MM.1S (cell line): Measurements from ENCODE around the gene LRRTM1.

ENCODE experiments used
- DNase-seq: peaks from one replicate; pipeline ENCODE4 v3.0.0-alpha.2; 2015
- H2AFZ ChIP-seq: fragments of 300-600 bp; sonication (generic); 2 replicates; pipeline ENCODE4 v1.6.0; 2016; ENCODE audit warnings: antibody characterized with exemption, low read length
- H3F3A ChIP-seq: fragments of 300-600 bp; sonication (generic); 2 replicates; pipeline ENCODE4 v1.6.1; 2016; ENCODE audit warnings: mild to moderate bottlenecking, antibody characterized with exemption, low read length, moderate library complexity, mixed read lengths; ENCODE audit not compliant: insufficient read depth
- H3K27ac ChIP-seq: fragments of 300-600 bp; sonication (generic); 2 replicates; pipeline ENCODE4 v1.5.1; 2016; ENCODE audit warnings: mild to moderate bottlenecking, low read length
- H3K27me3 ChIP-seq: fragments of 300-600 bp; sonication (generic); replicated peaks from 2 replicates; pipeline ENCODE4 v1.6.0; 2016; ENCODE audit warnings: low read length; ENCODE audit not compliant: insufficient read depth
- H3K36me3 ChIP-seq: fragments of 300-600 bp; sonication (generic); replicated peaks from 2 replicates; pipeline ENCODE4 v1.6.1; 2016; ENCODE audit warnings: mild to moderate bottlenecking, low read length, mixed read lengths; ENCODE audit not compliant: insufficient read depth
- H3K4me1 ChIP-seq: fragments of 300-600 bp; sonication (generic); 2 replicates; pipeline ENCODE4 v1.6.1; 2016; ENCODE audit warnings: low read length, mixed read lengths
- H3K4me2 ChIP-seq: fragments of 300-600 bp; sonication (generic); 2 replicates; pipeline ENCODE4 v1.6.0; 2016; ENCODE audit warnings: low read depth, low read length
- H3K4me3 ChIP-seq: fragments of 300-600 bp; sonication (generic); 2 replicates; pipeline ENCODE4 v1.5.1; 2016; ENCODE audit warnings: low read length, mixed read lengths
- H3K79me2 ChIP-seq: fragments of 300-600 bp; sonication (generic); 2 replicates; pipeline ENCODE4 v1.6.1; 2016; ENCODE audit warnings: mixed run types, low read length, mixed read lengths
- H3K9ac ChIP-seq: fragments of 300-600 bp; sonication (generic); 2 replicates; pipeline ENCODE4 v1.6.1; 2016; ENCODE audit warnings: low read length, mixed read lengths
- H3K9me2 ChIP-seq: fragments of 300-600 bp; sonication (generic); replicated peaks from 2 replicates; pipeline ENCODE4 v1.6.1; 2016; ENCODE audit warnings: mild to moderate bottlenecking, low read length, mixed read lengths; ENCODE audit not compliant: insufficient read depth
- H3K9me3 ChIP-seq: fragments of 300-600 bp; sonication (generic); replicated peaks from 2 replicates; pipeline ENCODE4 v1.6.1; 2016; ENCODE audit warnings: mild to moderate bottlenecking, low read length, mixed read lengths; ENCODE audit not compliant: insufficient read depth
- H4K20me1 ChIP-seq: fragments of 300-600 bp; sonication (generic); 2 replicates; pipeline ENCODE4 v1.6.1; 2016; ENCODE audit warnings: mild to moderate bottlenecking, low read length, moderate library complexity, mixed read lengths; ENCODE audit not compliant: insufficient read depth
- EZH2 ChIP-seq: fragments of 300-600 bp; sonication (generic); optimal IDR thresholded peaks from 2 replicates; pipeline ENCODE3; 2017; ENCODE audit warnings: low read depth, mild to moderate bottlenecking, antibody characterized with exemption, low read length, mixed read lengths
- EZH2phosphoT487 ChIP-seq: fragments of 300-600 bp; sonication (generic); IDR thresholded peaks from 2 replicates; pipeline ENCODE4 v1.6.1; 2018; ENCODE audit warnings: antibody characterized with exemption, low read length
- TF ChIP-seq, protein P1 (sequence below): fragments of 300-600 bp; sonication (generic); IDR thresholded peaks from 2 replicates; pipeline ENCODE4 v1.5.1; 2016; ENCODE audit warnings: antibody characterized with exemption, low read length, mixed read lengths

LRRTM1 gene

DNA sequence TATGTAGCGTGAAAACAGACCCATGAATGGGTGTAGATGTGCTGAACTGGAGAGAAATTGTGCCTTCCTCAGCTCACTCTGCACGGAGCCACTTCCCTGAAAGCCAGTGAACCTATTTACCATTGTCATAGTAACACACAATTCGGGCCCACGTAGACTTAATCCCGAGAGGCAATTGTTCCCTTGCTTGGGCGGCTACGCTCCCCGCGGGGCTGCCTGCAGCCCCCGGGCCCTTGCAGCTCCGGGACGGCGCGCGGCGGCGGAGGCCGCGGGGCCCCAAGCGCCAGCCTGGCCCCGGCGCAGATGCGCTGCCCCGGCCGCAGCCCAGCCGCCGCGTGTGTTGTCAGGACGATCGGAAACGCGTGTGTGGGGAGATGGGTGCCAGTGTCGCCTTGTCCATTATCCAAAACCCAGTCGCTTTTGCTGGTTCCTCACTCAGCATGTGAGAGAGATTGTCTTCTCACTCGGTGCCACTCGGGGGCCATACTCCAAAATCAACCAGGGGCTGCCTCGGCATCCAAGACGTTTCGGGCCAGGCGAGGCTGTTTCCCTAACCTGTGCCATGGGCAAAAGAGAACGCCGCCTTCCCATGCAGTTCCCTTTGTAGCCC is 17.9 kb upstream of the LRRTM1 start:
- DNase-seq, result no peak
- no peaks in the 10 kb centered on the region for H3K9me2 ChIP-seq
- no peaks in the 10 kb centered on the region for H3K4me1 ChIP-seq

DNA sequence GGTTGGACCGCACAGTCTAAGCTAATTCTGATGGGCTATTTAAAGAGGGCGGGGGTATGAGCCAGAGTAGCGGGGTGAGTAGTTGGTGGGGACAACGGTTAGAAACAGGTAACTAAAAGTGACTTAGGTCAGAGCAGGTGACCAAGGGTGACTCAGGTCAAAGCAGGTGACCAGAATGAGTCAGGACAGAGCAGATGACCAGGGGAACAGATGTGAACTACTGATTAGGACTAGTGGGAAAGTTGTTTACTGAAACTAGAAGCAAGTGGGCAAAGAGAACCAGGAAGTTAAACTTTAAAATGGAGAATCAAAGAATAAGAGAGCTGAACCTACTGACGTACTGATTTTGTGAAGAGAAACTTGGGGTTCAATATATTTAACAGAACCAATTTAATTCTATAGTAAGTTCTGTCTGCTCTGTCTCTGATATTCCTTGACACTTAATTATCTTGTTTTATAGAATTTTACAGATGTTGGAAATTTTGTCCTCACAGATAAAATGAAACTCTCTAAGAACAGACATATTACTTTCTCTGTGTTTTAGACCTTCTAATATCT is 7.8 kb upstream of the LRRTM1 start:
- Histone ChIP-seq H2AFZ (no peak overlapping the region), H3K9ac (no peak overlapping the region), H3K27ac (no peak overlapping the region), H3K4me1 (no peaks in the 10 kb centered on the region), H4K20me1 (no peaks in the 10 kb centered on the region), H3K9me2 (no peaks in the 10 kb centered on the region), H3K79me2 (no peaks in the 10 kb centered on the region), H3K4me3 (no peak overlapping the region), H3K9me3 (no peaks in the 10 kb centered on the region), H3K36me3 (no peaks in the 10 kb centered on the region), H3F3A (no peaks in the 10 kb centered on the region), H3K4me2 (no peak overlapping the region), H3K27me3 (no peaks in the 10 kb centered on the region)
- no peak for DNase-seq
- TF ChIP-seq EZH2phosphoT487 (no peak), EZH2 (no peak)
- TF ChIP-seq, protein P1, sequence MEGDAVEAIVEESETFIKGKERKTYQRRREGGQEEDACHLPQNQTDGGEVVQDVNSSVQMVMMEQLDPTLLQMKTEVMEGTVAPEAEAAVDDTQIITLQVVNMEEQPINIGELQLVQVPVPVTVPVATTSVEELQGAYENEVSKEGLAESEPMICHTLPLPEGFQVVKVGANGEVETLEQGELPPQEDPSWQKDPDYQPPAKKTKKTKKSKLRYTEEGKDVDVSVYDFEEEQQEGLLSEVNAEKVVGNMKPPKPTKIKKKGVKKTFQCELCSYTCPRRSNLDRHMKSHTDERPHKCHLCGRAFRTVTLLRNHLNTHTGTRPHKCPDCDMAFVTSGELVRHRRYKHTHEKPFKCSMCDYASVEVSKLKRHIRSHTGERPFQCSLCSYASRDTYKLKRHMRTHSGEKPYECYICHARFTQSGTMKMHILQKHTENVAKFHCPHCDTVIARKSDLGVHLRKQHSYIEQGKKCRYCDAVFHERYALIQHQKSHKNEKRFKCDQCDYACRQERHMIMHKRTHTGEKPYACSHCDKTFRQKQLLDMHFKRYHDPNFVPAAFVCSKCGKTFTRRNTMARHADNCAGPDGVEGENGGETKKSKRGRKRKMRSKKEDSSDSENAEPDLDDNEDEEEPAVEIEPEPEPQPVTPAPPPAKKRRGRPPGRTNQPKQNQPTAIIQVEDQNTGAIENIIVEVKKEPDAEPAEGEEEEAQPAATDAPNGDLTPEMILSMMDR, result no peak

More for the DNA sequence above, 17.9 kb upstream of the LRRTM1 start:
- Histone ChIP-seq H3K27ac (no peak overlapping the region), H3K4me3 (no peak overlapping the region), H4K20me1 (no peaks in the 10 kb centered on the region), H3F3A (no peaks in the 10 kb centered on the region), H3K9ac (no peak overlapping the region), H3K27me3 (no peaks in the 10 kb centered on the region), H2AFZ (no peak overlapping the region), H3K36me3 (no peaks in the 10 kb centered on the region), H3K4me2 (no peak overlapping the region), H3K79me2 (no peaks in the 10 kb centered on the region), H3K9me3 (no peaks in the 10 kb centered on the region)
- TF ChIP-seq EZH2, result no peak
- TF ChIP-seq EZH2phosphoT487, result no peak
- TF ChIP-seq, protein P1, result no peak

DNA sequence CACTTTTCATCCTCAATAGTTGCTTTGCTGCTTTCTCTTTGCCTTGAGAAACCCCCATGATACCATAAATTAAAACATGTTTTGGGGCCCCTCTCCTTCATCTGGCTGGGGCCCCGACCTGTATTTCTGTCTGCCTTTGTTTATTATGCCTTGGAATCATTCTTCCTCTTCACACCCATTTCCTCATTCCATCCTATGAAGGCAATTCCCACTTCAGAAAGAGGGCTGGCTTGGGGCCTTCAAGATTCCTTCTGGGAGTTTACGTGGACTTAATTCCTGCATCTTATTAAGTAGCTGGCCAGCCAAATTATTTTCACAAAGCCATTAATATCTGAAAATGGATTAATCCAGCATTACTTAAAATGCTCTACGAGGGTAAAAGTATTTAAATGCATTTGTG is 6.8 kb upstream of the LRRTM1 start:
- no peaks in the 10 kb centered on the region for H3F3A ChIP-seq
- no peaks in the 10 kb centered on the region for H3K79me2 ChIP-seq
- no peaks in the 10 kb centered on the region for H3K4me1 ChIP-seq
- no peaks in the 10 kb centered on the region for H4K20me1 ChIP-seq
- no peak for DNase-seq
- no peak overlapping the region for H2AFZ ChIP-seq
- no peaks in the 10 kb centered on the region for H3K9me2 ChIP-seq
- H3K27ac ChIP-seq, result no peak overlapping the region
- no peak overlapping the region for H3K4me3 ChIP-seq
- no peak overlapping the region for H3K4me2 ChIP-seq
- H3K36me3 ChIP-seq, result no peaks in the 10 kb centered on the region
- H3K9ac ChIP-seq, result no peak overlapping the region
- no peaks in the 10 kb centered on the region for H3K27me3 ChIP-seq
- H3K9me3 ChIP-seq, result no peaks in the 10 kb centered on the region
- TF ChIP-seq, protein P1, result no peak
- TF ChIP-seq EZH2 (no peak), EZH2phosphoT487 (no peak)
